ENCODE measurements around the gene PTPRO.
"Not testable (repeated sequence)": the region's sequence is repeated elsewhere in the genome, so short reads cannot be mapped to it uniquely, and the experiment has no call there.

PTPRO gene

GRCh38 chr12:15602051-15602672, 279.9 kb downstream of the PTPRO start:
- DNase-seq (ENCODE audit: low read depth, low spot score), result no peak

GRCh38 chr12:15603474-15604085, 281.3 kb downstream of the PTPRO start:
- no peak for DNase-seq (ENCODE audit: low read depth, low spot score)

GRCh38 chr12:15605881-15606590, 283.7 kb downstream of the PTPRO start:
- DNase-seq (ENCODE audit: low read depth, low spot score), result no peak

GRCh38 chr12:15608406-15608805, 286.1 kb downstream of the PTPRO start:
- no peak for DNase-seq (ENCODE audit: low read depth, low spot score)

- DNase-seq (ENCODE audit: low read depth, low spot score), result no peak
Observed at GRCh38 chr12:15608941-15609340, 286.6 kb downstream of the PTPRO start.

- DNase-seq (ENCODE audit: low read depth, low spot score), result no peak
Observed at GRCh38 chr12:15613981-15614380, 291.7 kb downstream of the PTPRO start.

GRCh38 chr12:15616495-15616894, 294.2 kb downstream of the PTPRO start:
- DNase-seq (ENCODE audit: low read depth, low spot score), result not testable (repeated sequence)

GRCh38 chr12:15620741-15621539, 298.6 kb downstream of the PTPRO start:
- DNase-seq (ENCODE audit: low read depth, low spot score), result no peak

- no peak for DNase-seq (ENCODE audit: low read depth, low spot score)
Observed at GRCh38 chr12:15625075-15625474, 302.8 kb downstream of the PTPRO start.

- DNase-seq (ENCODE audit: low read depth, low spot score), result no peak
Observed at GRCh38 chr12:15627995-15628945, 306.0 kb downstream of the PTPRO start.

- no peak for DNase-seq (ENCODE audit: low read depth, low spot score)
Observed at GRCh38 chr12:15629108-15629507, 306.8 kb downstream of the PTPRO start.

GRCh38 chr12:15629761-15630160, 307.5 kb downstream of the PTPRO start:
- no peak for DNase-seq (ENCODE audit: low read depth, low spot score)

GRCh38 chr12:15631007-15631715, 308.9 kb downstream of the PTPRO start:
- no peak for DNase-seq (ENCODE audit: low read depth, low spot score)

- no peak for DNase-seq (ENCODE audit: low read depth, low spot score)
Observed at GRCh38 chr12:15632708-15633107, 310.4 kb downstream of the PTPRO start.

GRCh38 chr12:15633201-15633600, 310.9 kb downstream of the PTPRO start:
- no peak for DNase-seq (ENCODE audit: low read depth, low spot score)

- DNase-seq (ENCODE audit: low read depth, low spot score), result no peak
Observed at GRCh38 chr12:15634010-15634683, 311.8 kb downstream of the PTPRO start.

- DNase-seq (ENCODE audit: low read depth, low spot score), result no peak
Observed at GRCh38 chr12:15636060-15636890, 314.0 kb downstream of the PTPRO start.

GRCh38 chr12:15638231-15638630, 315.9 kb downstream of the PTPRO start:
- no peak for DNase-seq (ENCODE audit: low read depth, low spot score)

- no peak for DNase-seq (ENCODE audit: low read depth, low spot score)
Observed at GRCh38 chr12:15644700-15645099, 322.4 kb downstream of the PTPRO start.
